ENCODE measurements around the gene NUP107.

The NUP107 gene

GRCh38 chr12:68739891-68740290, 53.1 kb downstream of the NUP107 start:
- no peak for DNase-seq (ENCODE audit: low read depth)

GRCh38 chr12:68743356-68743755, 56.6 kb downstream of the NUP107 start:
- no peak for DNase-seq (ENCODE audit: low read depth)

- DNase-seq (ENCODE audit: low read depth): no peak
These were observed 58.7 kb downstream of the NUP107 start for GRCh38 chr12:68745376-68745903.

- DNase-seq (ENCODE audit: low read depth): peak; percentile 85
These were observed 59.3 kb downstream of the NUP107 start, which contains the start of gene SLC35E3 for GRCh38 chr12:68745904-68746571. SLC35E3 (plus strand) TSS chr12:68746176; CDS start chr12:68746378, 202 bp downstream.

- DNase-seq (ENCODE audit: low read depth): peak; percentile 3
These were observed 59.9 kb downstream of the NUP107 start for GRCh38 chr12:68746572-68747180.

GRCh38 chr12:68749443-68749842, 62.7 kb downstream of the NUP107 start:
- DNase-seq (ENCODE audit: low read depth): no peak

GRCh38 chr12:68749861-68750260, 63.1 kb downstream of the NUP107 start:
- DNase-seq (ENCODE audit: low read depth): no peak

GRCh38 chr12:68750506-68750905, 63.7 kb downstream of the NUP107 start:
- no peak for DNase-seq (ENCODE audit: low read depth)

- DNase-seq (ENCODE audit: low read depth): no peak
These were observed 68.9 kb downstream of the NUP107 start for GRCh38 chr12:68755536-68756243.

GRCh38 chr12:68759852-68760251, 73.1 kb downstream of the NUP107 start:
- DNase-seq (ENCODE audit: low read depth): no peak

- DNase-seq (ENCODE audit: low read depth): no peak
These were observed 74.1 kb downstream of the NUP107 start for GRCh38 chr12:68760806-68761441.

- DNase-seq (ENCODE audit: low read depth): no peak
These were observed 74.6 kb downstream of the NUP107 start for GRCh38 chr12:68761442-68761812.

GRCh38 chr12:68761901-68762630, 75.3 kb downstream of the NUP107 start:
- no peak for DNase-seq (ENCODE audit: low read depth)

GRCh38 chr12:68762691-68763090, 75.9 kb downstream of the NUP107 start:
- no peak for DNase-seq (ENCODE audit: low read depth)

- no peak for DNase-seq (ENCODE audit: low read depth)
These were observed 78.9 kb downstream of the NUP107 start for GRCh38 chr12:68765696-68766095.

- DNase-seq (ENCODE audit: low read depth): no peak
These were observed 79.9 kb downstream of the NUP107 start for GRCh38 chr12:68766646-68767045.

- no peak for DNase-seq (ENCODE audit: low read depth)
These were observed 80.4 kb downstream of the NUP107 start for GRCh38 chr12:68767191-68767590.

- no peak for DNase-seq (ENCODE audit: low read depth)
These were observed 81.7 kb downstream of the NUP107 start for GRCh38 chr12:68768431-68768939.

GRCh38 chr12:68769941-68770340, 83.2 kb downstream of the NUP107 start:
- DNase-seq (ENCODE audit: low read depth): no peak

GRCh38 chr12:68771223-68771925, 84.6 kb downstream of the NUP107 start:
- DNase-seq (ENCODE audit: low read depth): no peak

- DNase-seq (ENCODE audit: low read depth): no peak
These were observed 85.9 kb downstream of the NUP107 start for GRCh38 chr12:68772714-68773113.

All from activated T-helper 9 cell treated with anti-CD3 and anti-CD28 coated beads, Interleukin-2, amount 50 U/mL, for 16 hours (primary cell).